Stimulated activated CD8-positive, alpha-beta memory T cell treated with anti-CD3 and anti-CD28 coated beads, Interleukin-7, amount 100 ng/mL, for 4 hours (primary cell): ENCODE results near the gene GTF2H1.
"Not testable (repeated sequence)": the region's sequence is repeated elsewhere in the genome, so short reads cannot be mapped to it uniquely, and the experiment has no call there.

ENCODE experiments used
- DNase-seq, 2 donors: peaks; one replicate each; pipeline ENCODE4 v3.0.0-alpha.2; 2020; ENCODE audit warnings: low read depth in 2 of 2

GTF2H1 gene

GRCh38 chr11:18375941-18376340 is 53.6 kb downstream of the GTF2H1 start:
- DNase-seq, result no peak

GRCh38 chr11:18379201-18379600 is 56.8 kb downstream of the GTF2H1 start:
- DNase-seq, result no peak

- DNase-seq, result peak; percentile 50 to 56
These were observed 61.2 kb downstream of the GTF2H1 start for GRCh38 chr11:18383388-18384156.

- DNase-seq, result no peak
These were observed 61.8 kb downstream of the GTF2H1 start for GRCh38 chr11:18384157-18384641.

GRCh38 chr11:18390088-18390487 is 67.7 kb downstream of the GTF2H1 start:
- no peak for DNase-seq

GRCh38 chr11:18392434-18393321 is 70.3 kb downstream of the GTF2H1 start:
- DNase-seq, result no peak

- DNase-seq, result no peak
These were observed 71.4 kb downstream of the GTF2H1 start for GRCh38 chr11:18393581-18394274.

- DNase-seq, result peak; percentile 98 to 100
These were observed 72.0 kb downstream of the GTF2H1 start, which contains the start of gene LDHA for GRCh38 chr11:18394275-18394927. Gene LDHA (plus strand): TSS chr11:18394563. CDS start chr11:18396843, 2,280 bp downstream.

- no peak for DNase-seq
These were observed 72.8 kb downstream of the GTF2H1 start for GRCh38 chr11:18394928-18395734.

- peak; percentile 91 to 92 for DNase-seq
These were observed 73.6 kb downstream of the GTF2H1 start for GRCh38 chr11:18395735-18396504.

- DNase-seq, result no peak
These were observed 75.6 kb downstream of the GTF2H1 start for GRCh38 chr11:18397921-18398320.

GRCh38 chr11:18401077-18401476 is 78.7 kb downstream of the GTF2H1 start:
- not testable (repeated sequence) for DNase-seq

GRCh38 chr11:18404062-18404461 is 81.7 kb downstream of the GTF2H1 start:
- no peak for DNase-seq

- DNase-seq, result not testable (repeated sequence)
These were observed 85.0 kb downstream of the GTF2H1 start for GRCh38 chr11:18407400-18407799.

GRCh38 chr11:18408558-18409291 is 86.4 kb downstream of the GTF2H1 start:
- DNase-seq, result no peak

- DNase-seq, result no peak
These were observed 94.1 kb downstream of the GTF2H1 start for GRCh38 chr11:18416459-18416858.
